Upper lobe of left lung (tissue), 6 donors: ENCODE data around the gene CCDC180. TPM values are rescaled to one million over a fixed set of nuclear protein-coding genes. Genes with fewer than 3 reads are reported as not detected.

Experiments used
- ATAC-seq, 2 donors: fragments of 200-7000 bp; cut with Tn5 transposase; one replicate each; pipeline ENCODE4 v1.9.1; 2022; ENCODE audit warnings: mild to moderate bottlenecking in 2 of 2, moderate library complexity in 2 of 2; ENCODE audit not compliant: low FRiP score in 2 of 2
- DNase-seq, 2 donors: peaks; one replicate each; pipeline ENCODE4 v3.0.0-alpha.2; 2019 to 2020
- H3K27ac ChIP-seq, 4 donors: fragments of 200-600 bp; sonication (generic); one replicate each; pipeline ENCODE4 v1.5.1; 2016 to 2019
- H3K27me3 ChIP-seq, 4 donors: fragments of 200-600 bp; sonication (generic); one replicate each; pipeline ENCODE4 v1.5.1; 2017 to 2019
- H3K36me3 ChIP-seq, 4 donors: fragments of 200-600 bp; sonication (generic); one replicate each; pipeline ENCODE4 v1.5.1; 2016 to 2019
- H3K4me1 ChIP-seq, 4 donors: fragments of 200-600 bp; sonication (generic); one replicate each; pipeline ENCODE4 v1.5.1; 2018 to 2019
- H3K4me3 ChIP-seq, 4 donors: fragments of 200-600 bp; sonication (generic); one replicate each; pipeline ENCODE4 v1.5.1; 2017 to 2019; ENCODE audit warnings: mild to moderate bottlenecking in 2 of 4, moderate library complexity in 1 of 4
- H3K9me3 ChIP-seq, 4 donors: fragments of 200-600 bp; sonication (generic); one replicate each; pipeline ENCODE4 v1.5.1; 2018 to 2019
- EP300 ChIP-seq, 4 donors: sonication (generic); formaldehyde crosslinking; IDR thresholded peaks; one replicate each; pipeline ENCODE4 v1.5.1; 2017; ENCODE audit warnings: antibody characterized with exemption in 4 of 4, control low read depth in 2 of 4
- POLR2A ChIP-seq, 4 donors: fragments of 450-650 bp; IDR thresholded peaks; one replicate each; pipeline ENCODE4 v1.5.1; 2016 to 2017; ENCODE audit warnings: antibody characterized with exemption in 4 of 4, mild to moderate bottlenecking in 2 of 4
- POLR2AphosphoS5 ChIP-seq, 2 donors: sonication (generic); formaldehyde crosslinking; IDR thresholded peaks; one replicate each; pipeline ENCODE4 v1.5.1; 2017; ENCODE audit warnings: antibody characterized with exemption in 2 of 2
- WGBS, 2 donors: methylation state at CpG; one replicate each; pipeline ENCODE4 v1.1.5; 2017 to 2018; 5-methylcytosine and 5-hydroxymethylcytosine counted together
- total RNA-seq, 6 donors: library from RNA; depleted of rRNA in 4 of 6; stranded (reverse); fragments of >200 nt in 4 of 6; gene quantifications; one replicate each; pipeline versions ENCODE4 v1.1.0 to v1.2.1, GENCODE V29; 2016 to 2021
- TF ChIP-seq, protein P1 (sequence below), 6 experiments: fragments of 450-650 bp in 4 of 6; fragments of 200-600 bp in 2 of 6; sonication (generic) in 2 of 6; IDR thresholded peaks; one replicate each; pipeline ENCODE4 v1.5.1; 2016 to 2019; ENCODE audit warnings: antibody characterized with exemption in 6 of 6
- donor health status: DM: no; HTN: no; CAD: no; lungs with moderate emphysema.
- donor health status: DM: no; HTN: yes; CAD: no; lungs with severe emphysema.

The CCDC180 gene
- total RNA-seq, 6 donors from 2014 or later: 6.2 to 60.8 (median 17.6) TPM

DNA sequence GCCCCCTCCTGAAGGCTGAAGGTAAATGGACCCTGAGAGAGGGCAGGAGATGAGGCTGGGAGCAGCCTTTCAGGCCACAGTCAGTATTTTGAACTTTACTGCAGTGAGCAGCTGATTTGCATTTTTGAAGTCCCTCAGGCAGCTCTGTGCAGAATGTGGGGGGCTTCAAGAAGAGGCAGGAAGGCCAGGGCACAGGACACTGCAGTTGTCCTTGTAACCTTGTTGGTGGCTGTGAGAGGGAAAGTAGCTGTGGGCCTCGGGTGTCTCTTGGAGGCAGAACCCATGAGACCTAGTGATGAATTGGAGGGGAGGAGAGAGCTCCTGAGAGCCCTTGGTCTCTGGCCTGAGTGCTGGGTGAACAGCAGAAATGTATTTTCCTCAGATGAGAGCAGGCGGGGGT lies 2.6 kb downstream of the CCDC180 start:
- peaks cover 0 to 15% (median 12%) of the 10 kb centered on the region in 4 donors for H3K4me1 ChIP-seq
- TF ChIP-seq, protein P1, sequence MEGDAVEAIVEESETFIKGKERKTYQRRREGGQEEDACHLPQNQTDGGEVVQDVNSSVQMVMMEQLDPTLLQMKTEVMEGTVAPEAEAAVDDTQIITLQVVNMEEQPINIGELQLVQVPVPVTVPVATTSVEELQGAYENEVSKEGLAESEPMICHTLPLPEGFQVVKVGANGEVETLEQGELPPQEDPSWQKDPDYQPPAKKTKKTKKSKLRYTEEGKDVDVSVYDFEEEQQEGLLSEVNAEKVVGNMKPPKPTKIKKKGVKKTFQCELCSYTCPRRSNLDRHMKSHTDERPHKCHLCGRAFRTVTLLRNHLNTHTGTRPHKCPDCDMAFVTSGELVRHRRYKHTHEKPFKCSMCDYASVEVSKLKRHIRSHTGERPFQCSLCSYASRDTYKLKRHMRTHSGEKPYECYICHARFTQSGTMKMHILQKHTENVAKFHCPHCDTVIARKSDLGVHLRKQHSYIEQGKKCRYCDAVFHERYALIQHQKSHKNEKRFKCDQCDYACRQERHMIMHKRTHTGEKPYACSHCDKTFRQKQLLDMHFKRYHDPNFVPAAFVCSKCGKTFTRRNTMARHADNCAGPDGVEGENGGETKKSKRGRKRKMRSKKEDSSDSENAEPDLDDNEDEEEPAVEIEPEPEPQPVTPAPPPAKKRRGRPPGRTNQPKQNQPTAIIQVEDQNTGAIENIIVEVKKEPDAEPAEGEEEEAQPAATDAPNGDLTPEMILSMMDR (IDR thresholded peaks at IDR 0.05): no peak
- TF ChIP-seq EP300 (IDR thresholded peaks at IDR 0.05) (no peak), POLR2AphosphoS5 (IDR thresholded peaks at IDR 0.05) (no peak), POLR2A (IDR thresholded peaks at IDR 0.05) (no peak)
- no peaks in the 10 kb centered on the region for H3K27me3 ChIP-seq
- no peak overlapping the region for H3K4me3 ChIP-seq
- H3K36me3 ChIP-seq: peaks cover 0 to 29% (median 11%) of the 10 kb centered on the region in 4 donors
- no peak for DNase-seq
- WGBS, 2 donors: 59 to 94% methylated on average over 2 of the region's 2 CpGs
- H3K9me3 ChIP-seq: no peaks in the 10 kb centered on the region
- ATAC-seq: no peak
- H3K27ac ChIP-seq: no peak overlapping the region

DNA sequence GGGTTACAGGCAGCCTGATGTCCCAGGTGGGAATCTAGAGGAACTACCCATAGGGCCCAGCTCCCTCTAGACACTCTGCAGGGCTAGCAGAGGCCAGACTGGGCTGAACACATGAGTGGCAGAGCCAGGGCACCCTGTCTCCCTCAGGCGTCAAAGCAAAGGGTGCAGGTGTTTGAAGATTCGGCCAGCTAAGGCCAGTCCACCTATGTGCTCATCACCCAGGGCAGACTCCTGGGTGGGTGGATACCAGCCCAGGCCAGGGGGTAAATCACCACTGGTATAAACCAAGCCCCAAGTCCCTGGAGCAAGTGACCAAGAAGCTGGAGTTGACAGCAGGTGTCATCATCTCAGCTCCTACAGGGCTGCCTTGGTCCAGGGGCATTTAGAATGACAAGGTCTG lies 3.4 kb downstream of the CCDC180 start:
- ATAC-seq: no peak
- DNase-seq: no peak
- Histone ChIP-seq H3K36me3 (peaks cover 0 to 34% (median 11%) of the 10 kb centered on the region in 4 donors), H3K4me3 (no peak overlapping the region), H3K4me1 (peaks cover 0 to 15% (median 12%) of the 10 kb centered on the region in 4 donors), H3K27me3 (no peaks in the 10 kb centered on the region), H3K27ac (no peak overlapping the region), H3K9me3 (no peaks in the 10 kb centered on the region)
- TF ChIP-seq EP300 (IDR thresholded peaks at IDR 0.05) (no peak), POLR2A (IDR thresholded peaks at IDR 0.05) (no peak), POLR2AphosphoS5 (IDR thresholded peaks at IDR 0.05) (no peak)
- TF ChIP-seq, protein P1 (IDR thresholded peaks at IDR 0.05): no peak
- WGBS, 2 donors: 86 to 100% methylated on average over 1 to 2 of the region's 2 CpGs

DNA sequence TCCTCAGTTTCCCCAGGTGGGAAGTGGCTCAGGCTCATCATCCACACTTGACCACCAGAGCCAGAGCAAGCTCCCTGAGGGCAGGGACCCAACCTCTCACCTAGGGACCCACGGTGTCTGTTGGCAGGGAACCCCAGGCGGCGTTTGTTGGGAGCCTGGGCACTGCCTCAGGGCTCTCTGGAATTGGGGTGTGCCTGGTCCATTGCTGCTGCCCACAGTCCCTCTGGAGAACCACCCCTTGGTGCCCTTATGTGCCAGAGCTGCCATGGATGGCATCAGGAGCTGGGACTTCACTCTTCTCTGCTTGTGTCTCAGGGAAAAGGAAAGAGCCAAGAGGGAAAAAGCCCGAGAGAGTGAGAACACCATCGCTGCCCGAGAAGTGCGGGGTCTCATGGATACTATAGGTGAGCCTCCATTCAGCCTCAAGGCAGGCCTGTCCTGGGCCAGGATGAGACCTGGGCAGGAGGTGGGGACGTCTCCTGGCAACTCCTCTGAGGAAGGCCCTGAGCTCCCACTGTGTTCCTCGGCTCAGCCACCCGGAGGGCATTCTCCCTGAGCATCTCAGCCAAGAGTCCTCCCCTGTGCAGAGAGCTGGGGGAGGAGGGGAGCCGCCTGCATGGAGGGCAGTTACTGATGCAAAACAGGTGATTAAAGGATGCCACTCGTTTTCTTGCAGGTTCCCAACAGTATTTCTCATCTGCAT lies 4.5 kb downstream of the CCDC180 start:
- DNase-seq: peak in 1 of 2 donors; percentile 32
- Histone ChIP-seq H3K36me3 (peaks cover 0 to 41% (median 17%) of the 10 kb centered on the region in 4 donors), H3K27me3 (no peaks in the 10 kb centered on the region), H3K9me3 (no peaks in the 10 kb centered on the region), H3K4me1 (peaks cover 0 to 15% (median 9%) of the 10 kb centered on the region in 4 donors), H3K4me3 (no peak overlapping the region), H3K27ac (no peak overlapping the region)
- no peak for ATAC-seq
- TF ChIP-seq, protein P1 (IDR thresholded peaks at IDR 0.05): no peak
- TF ChIP-seq POLR2A (IDR thresholded peaks at IDR 0.05) (no peak), POLR2AphosphoS5 (IDR thresholded peaks at IDR 0.05) (no peak), EP300 (IDR thresholded peaks at IDR 0.05) (no peak)
- 84 to 92% methylated on average over 8 to 12 of the region's 12 CpGs for WGBS, 2 donors

DNA sequence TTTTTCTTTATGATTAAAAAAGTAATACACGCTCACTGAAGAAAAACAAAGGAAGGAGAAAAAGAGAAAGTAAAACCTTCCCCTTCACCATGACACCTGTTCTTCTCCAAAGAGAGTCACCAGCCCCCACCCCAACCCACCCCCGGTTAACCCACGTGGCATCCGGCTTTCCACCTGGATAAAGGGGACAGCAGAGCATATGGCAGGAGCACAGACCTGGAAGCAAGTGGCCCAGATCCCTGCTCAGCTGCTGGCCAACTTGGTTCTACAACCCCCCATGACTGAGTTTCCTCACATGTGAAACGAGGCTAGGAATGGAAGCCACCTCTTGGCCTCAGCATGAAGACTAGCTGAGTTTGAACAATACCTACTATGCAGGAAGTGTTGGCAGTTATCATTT lies 5.1 kb downstream of the CCDC180 start:
- TF ChIP-seq POLR2A (IDR thresholded peaks at IDR 0.05): no peak
- TF ChIP-seq EP300 (IDR thresholded peaks at IDR 0.05): no peak
- TF ChIP-seq POLR2AphosphoS5 (IDR thresholded peaks at IDR 0.05): no peak
- TF ChIP-seq, protein P1 (IDR thresholded peaks at IDR 0.05): no peak
- H3K4me1 ChIP-seq: peaks cover 0 to 12% (median 3%) of the 10 kb centered on the region in 4 donors
- peaks cover 0 to 43% (median 18%) of the 10 kb centered on the region in 4 donors for H3K36me3 ChIP-seq
- no peaks in the 10 kb centered on the region for H3K9me3 ChIP-seq
- no peak overlapping the region for H3K4me3 ChIP-seq
- WGBS, 2 donors: 87 to 92% methylated on average over 5 of the region's 5 CpGs
- H3K27me3 ChIP-seq: no peaks in the 10 kb centered on the region
- DNase-seq (no peak), ATAC-seq (no peak)
- H3K27ac ChIP-seq: peak overlapping the region in 1 of 4 donors; percentile 20
